EH (cell line): ENCODE results near the gene ACTR1B.
A peak's percentile ranks its signal among the peaks of the same experiment; 100 is the strongest.
"Not testable (repeated sequence)": the region's sequence is repeated elsewhere in the genome, so short reads cannot be mapped to it uniquely, and the experiment has no call there.

Experiments used
- DNase-seq: peaks from one replicate; pipeline ENCODE4 v3.0.0-alpha.2; 2015; ENCODE audit warnings: low read depth

Gene ACTR1B

GRCh38 chr2:97663962-97664635 lies at the start of gene ACTR1B:
ACTR1B (minus strand) TSS chr2:97664044; CDS start chr2:97663890, 154 bp downstream.
- DNase-seq = peak; percentile 98

GRCh38 chr2:97712693-97713295 lies 49.0 kb upstream of the ACTR1B start:
- DNase-seq = no peak

- not testable (repeated sequence) for DNase-seq
Observed at GRCh38 chr2:97712175-97712574, 48.3 kb upstream of the ACTR1B start.

GRCh38 chr2:97711394-97711711 lies 47.5 kb upstream of the ACTR1B start:
- DNase-seq = no peak

- DNase-seq = no peak
Observed at GRCh38 chr2:97708608-97709007, 44.8 kb upstream of the ACTR1B start.

GRCh38 chr2:97708048-97708380 lies 44.2 kb upstream of the ACTR1B start:
- no peak for DNase-seq

GRCh38 chr2:97707362-97708047 lies 43.7 kb upstream of the ACTR1B start:
- no peak for DNase-seq

GRCh38 chr2:97706708-97707345 lies 43.0 kb upstream of the ACTR1B start:
- DNase-seq = no peak

GRCh38 chr2:97706112-97706511 lies 42.3 kb upstream of the ACTR1B start:
- no peak for DNase-seq

GRCh38 chr2:97704989-97705388 lies 41.1 kb upstream of the ACTR1B start:
- no peak for DNase-seq

GRCh38 chr2:97703741-97704140 lies 39.9 kb upstream of the ACTR1B start:
- DNase-seq = no peak

- DNase-seq = no peak
Observed at GRCh38 chr2:97702731-97703470, 39.1 kb upstream of the ACTR1B start.

- no peak for DNase-seq
Observed at GRCh38 chr2:97701851-97702465, 38.1 kb upstream of the ACTR1B start.

GRCh38 chr2:97701186-97701585 lies 37.3 kb upstream of the ACTR1B start:
- DNase-seq = no peak

GRCh38 chr2:97699765-97700444 lies 36.1 kb upstream of the ACTR1B start:
- peak; percentile 59 for DNase-seq

GRCh38 chr2:97698530-97698929 lies 34.7 kb upstream of the ACTR1B start:
- no peak for DNase-seq

GRCh38 chr2:97697252-97698235 lies 33.7 kb upstream of the ACTR1B start:
- peak; percentile 82 for DNase-seq

- no peak for DNase-seq
Observed at GRCh38 chr2:97695744-97696143, 31.9 kb upstream of the ACTR1B start.

- DNase-seq = peak; percentile 55
Observed at GRCh38 chr2:97693476-97693875, 29.6 kb upstream of the ACTR1B start.

GRCh38 chr2:97691166-97691565 lies 27.3 kb upstream of the ACTR1B start:
- no peak for DNase-seq
